Gastrocnemius medialis (tissue), 4 donors: ENCODE measurements around the gene ZP3. TPM values are rescaled to one million over a fixed set of nuclear protein-coding genes. Genes with fewer than 3 reads are reported as not detected.
"Not testable (repeated sequence)": the region's sequence is repeated elsewhere in the genome, so short reads cannot be mapped to it uniquely, and the experiment has no call there.

Experiments used
- ATAC-seq, 2 donors: fragments of 150-250 bp; one replicate each; pipeline ENCODE4 v1.9.1; 2016
- DNase-seq, 2 donors: peaks; one replicate each; pipeline ENCODE4 v3.0.0-alpha.2; 2019
- H3K27ac ChIP-seq, 4 donors: fragments of 200-600 bp; sonication (generic); 1 replicate in 1 of 4; 2 replicates in 3 of 4; pipeline ENCODE4 v1.5.1; 2016 to 2018; ENCODE audit warnings: mild to moderate bottlenecking in 2 of 4, moderate library complexity in 1 of 4
- H3K27me3 ChIP-seq, 3 donors: fragments of 200-600 bp; sonication (generic) in 2 of 3; 1 replicate in 1 of 3; 2 replicates in 2 of 3; pipeline versions ENCODE4 v1.5.1 to v1.6.0; 2016 to 2019; ENCODE audit warnings: mild to moderate bottlenecking in 1 of 3, moderate library complexity in 1 of 3
- H3K36me3 ChIP-seq, 2 donors: fragments of 200-600 bp; sonication (generic) in 1 of 2; one replicate each; pipeline ENCODE4 v1.5.1; 2017 to 2018
- H3K4me1 ChIP-seq, 2 donors: fragments of 200-600 bp; sonication (generic) in 1 of 2; one replicate each; pipeline ENCODE4 v1.5.1; 2016 to 2017; ENCODE audit warnings: mild to moderate bottlenecking in 2 of 2
- H3K4me3 ChIP-seq, 4 donors: fragments of 200-600 bp; sonication (generic) in 3 of 4; 1 replicate in 1 of 4; 2 replicates in 3 of 4; pipeline ENCODE4 v1.5.1; 2016 to 2019; ENCODE audit warnings: mild to moderate bottlenecking in 2 of 4
- H3K9me3 ChIP-seq, 3 donors: fragments of 200-600 bp; sonication (generic) in 2 of 3; 1 replicate in 1 of 3; 2 replicates in 2 of 3; pipeline ENCODE4 v1.5.1; 2016 to 2019
- CTCF ChIP-seq, 5 experiments: fragments of 450-650 bp in 3 of 5; fragments of 200-600 bp in 2 of 5; sonication (generic) in 2 of 5; IDR thresholded peaks in 4 of 5; conservative IDR thresholded peaks in 1 of 5; 1 replicate in 4 of 5; 2 replicates in 1 of 5; pipeline ENCODE4 v1.5.1; 2016 to 2019; ENCODE audit warnings: antibody characterized with exemption in 5 of 5, mild to moderate bottlenecking in 3 of 5, moderate library complexity in 3 of 5
- POLR2A ChIP-seq, 2 donors: fragments of 450-650 bp; IDR thresholded peaks; one replicate each; pipeline ENCODE4 v1.6.1; 2017; ENCODE audit warnings: antibody characterized with exemption in 2 of 2, mild to moderate bottlenecking in 2 of 2, moderate library complexity in 2 of 2
- in situ Hi-C, 4 donors: fragments of 200-750 bp; cut with MboI; loops; one replicate each; pipeline versions ENCODE4 v1.15.0 to v1.8.0; 2017; ENCODE audit warnings: low sequenced_read_pairs in 4 of 4
- intact Hi-C: fragments of 100-400 bp; cut with DNase I; formaldehyde crosslinking; loops from one replicate; pipeline ENCODE4 v1.15.1; 2023; ENCODE audit warnings: low total_unique reads
- total RNA-seq, 4 donors: library from RNA; depleted of rRNA; stranded (reverse); fragments of >200 nt; gene quantifications; one replicate each; pipeline versions ENCODE4 v1.1.0 to v1.2.3, GENCODE V29; 2016

The ZP3 gene
- total RNA-seq, 4 donors from 2014 or later = 1.1 TPM; not detected in 3

- no peak overlapping the region for H3K4me3 ChIP-seq
- DNase-seq (no peak), ATAC-seq (no peak)
- no peaks in the 10 kb centered on the region for H3K27me3 ChIP-seq
- no peaks in the 10 kb centered on the region for H3K9me3 ChIP-seq
- H3K27ac ChIP-seq = peak overlapping the region in 2 of 4 donors; percentile 86 to 93
- H3K4me1 ChIP-seq = peaks cover 11 to 19% of the 10 kb centered on the region in 2 donors
- in situ Hi-C loops (no loop called here), intact Hi-C loops (no loop called here)
- TF ChIP-seq CTCF (IDR thresholded peaks at IDR 0.05 in 4 of 5, conservative IDR thresholded peaks at IDR 0.05 in 1 of 5) (no peak), POLR2A (IDR thresholded peaks at IDR 0.05) (no peak)
- no peaks in the 10 kb centered on the region for H3K36me3 ChIP-seq
These were observed 42.9 kb upstream of the ZP3 start for GRCh38 chr7:76381814-76382213.

- peak overlapping the region in 2 of 4 donors; percentile 4 to 6 for H3K27ac ChIP-seq
- DNase-seq = no peak
These were observed 41.4 kb upstream of the ZP3 start for GRCh38 chr7:76383089-76383944.

GRCh38 chr7:76386691-76387260 lies 38.0 kb upstream of the ZP3 start:
- H3K27ac ChIP-seq = peak overlapping the region in 2 of 4 donors; percentile 21 to 48
- intact Hi-C loops (no loop called here), in situ Hi-C loops (no loop called here)
- peaks cover 5 to 7% of the 10 kb centered on the region in 2 donors for H3K4me1 ChIP-seq
- H3K9me3 ChIP-seq = no peaks in the 10 kb centered on the region
- ATAC-seq (peak in 1 of 2 donors; percentile 62), DNase-seq (peak in 1 of 2 donors; percentile 53)
- no peak overlapping the region for H3K4me3 ChIP-seq
- no peaks in the 10 kb centered on the region for H3K36me3 ChIP-seq
- no peak for TF ChIP-seq CTCF (IDR thresholded peaks at IDR 0.05 in 4 of 5, conservative IDR thresholded peaks at IDR 0.05 in 1 of 5)
- TF ChIP-seq POLR2A (IDR thresholded peaks at IDR 0.05) = no peak
- no peaks in the 10 kb centered on the region for H3K27me3 ChIP-seq

More at GRCh38 chr7:76383089-76383944, 41.4 kb upstream of the ZP3 start:
- no peaks in the 10 kb centered on the region for H3K36me3 ChIP-seq
- H3K4me3 ChIP-seq = no peak overlapping the region
- no peak for TF ChIP-seq CTCF (IDR thresholded peaks at IDR 0.05 in 4 of 5, conservative IDR thresholded peaks at IDR 0.05 in 1 of 5)
- TF ChIP-seq POLR2A (IDR thresholded peaks at IDR 0.05) = no peak
- H3K4me1 ChIP-seq = peaks cover 11 to 16% of the 10 kb centered on the region in 2 donors
- no peak for ATAC-seq
- no peaks in the 10 kb centered on the region for H3K9me3 ChIP-seq
- no peaks in the 10 kb centered on the region for H3K27me3 ChIP-seq
- in situ Hi-C loops = no loop called here
- intact Hi-C loops = no loop called here

- DNase-seq, ATAC-seq, intact Hi-C loops, in situ Hi-C loops, H3K9me3 ChIP-seq, H3K36me3 ChIP-seq, H3K4me3 ChIP-seq, H3K27ac ChIP-seq, H3K27me3 ChIP-seq: not testable (repeated sequence)
- peaks cover 11% of the 10 kb centered on the region in 2 donors for H3K4me1 ChIP-seq
These were observed 37.0 kb upstream of the ZP3 start for GRCh38 chr7:76387789-76388188.

GRCh38 chr7:76390092-76390491 lies 34.7 kb upstream of the ZP3 start:
- Histone ChIP-seq H3K9me3 (no peaks in the 10 kb centered on the region), H3K27me3 (no peaks in the 10 kb centered on the region), H3K4me1 (peaks cover 11 to 12% of the 10 kb centered on the region in 2 donors), H3K36me3 (no peaks in the 10 kb centered on the region), H3K27ac (peak overlapping the region in 1 of 4 donors; percentile 55), H3K4me3 (no peak overlapping the region)
- TF ChIP-seq CTCF (IDR thresholded peaks at IDR 0.05 in 4 of 5, conservative IDR thresholded peaks at IDR 0.05 in 1 of 5) (no peak), POLR2A (IDR thresholded peaks at IDR 0.05) (no peak)
- DNase-seq (no peak), ATAC-seq (no peak)
- intact Hi-C loops (no loop called here), in situ Hi-C loops (no loop called here)
